Measurements from ENCODE around the gene VSX1. TPM values are rescaled to one million over a fixed set of nuclear protein-coding genes. Genes with fewer than 3 reads are reported as not detected.

Gene VSX1
- total RNA-seq, 4 donors from 2014 or later = not detected

- Histone ChIP-seq H3K9me3 (no peaks in the 10 kb centered on the region), H3K4me1 (peaks cover 0 to 30% (median 7%) of the 10 kb centered on the region in 3 donors), H3K4me3 (peak overlapping the region; percentile 20 to 46), H3K36me3 (no peaks in the 10 kb centered on the region), H3K27ac (peak overlapping the region in 2 of 4 donors; percentile 64), H3K27me3 (peaks cover 64% of the 10 kb centered on the region)
- ATAC-seq = peak; percentile 5
- TF ChIP-seq EP300 (IDR thresholded peaks at IDR 0.05) (no peak), CTCF (IDR thresholded peaks at IDR 0.05) (peak in 3 of 4 experiments; percentile 4 to 43 (median 16))
- 32 to 37% methylated on average over 9 to 12 of the region's 14 CpGs for WGBS, 2 donors (ENCODE audit: low coverage in 1 of 2)
Measured at GRCh38 chr20:25076731-25077609, 5.0 kb downstream of the VSX1 start.

GRCh38 chr20:25076201-25076600, 5.7 kb downstream of the VSX1 start:
- Histone ChIP-seq H3K27me3 (peaks cover 64% of the 10 kb centered on the region), H3K4me3 (no peak overlapping the region), H3K9me3 (no peaks in the 10 kb centered on the region), H3K4me1 (peaks cover 0 to 23% (median 7%) of the 10 kb centered on the region in 3 donors), H3K27ac (no peak overlapping the region), H3K36me3 (no peaks in the 10 kb centered on the region)
- TF ChIP-seq POLR2AphosphoS5 (IDR thresholded peaks at IDR 0.05) = no peak
- TF ChIP-seq POLR2A (IDR thresholded peaks at IDR 0.05) = no peak
- TF ChIP-seq EP300 (IDR thresholded peaks at IDR 0.05) = no peak
- no peak for TF ChIP-seq CTCF (IDR thresholded peaks at IDR 0.05)
- ATAC-seq = no peak
- 50% methylated on average over 2 of the region's 2 CpGs; no CpG with 5 or more reads in 1 of the 2 donors for WGBS, 2 donors (ENCODE audit: low coverage in 1 of 2)

- TF ChIP-seq CTCF (IDR thresholded peaks at IDR 0.05) (no peak), EP300 (IDR thresholded peaks at IDR 0.05) (no peak), POLR2AphosphoS5 (IDR thresholded peaks at IDR 0.05) (no peak), POLR2A (IDR thresholded peaks at IDR 0.05) (no peak)
- Histone ChIP-seq H3K4me3 (no peak overlapping the region), H3K9me3 (no peaks in the 10 kb centered on the region), H3K4me1 (peaks cover 0 to 20% (median 7%) of the 10 kb centered on the region in 3 donors), H3K27ac (no peak overlapping the region), H3K36me3 (no peaks in the 10 kb centered on the region), H3K27me3 (peaks cover 57% of the 10 kb centered on the region)
- no peak for ATAC-seq
- WGBS, 2 donors (ENCODE audit: low coverage in 1 of 2) = 73% methylated on average over 3 of the region's 9 CpGs; no CpG with 5 or more reads in 1 of the 2 donors
Measured at GRCh38 chr20:25073544-25073943, 8.4 kb downstream of the VSX1 start.

- H3K9me3 ChIP-seq = no peaks in the 10 kb centered on the region
- ATAC-seq = no peak
- TF ChIP-seq EP300 (IDR thresholded peaks at IDR 0.05) (no peak), POLR2A (IDR thresholded peaks at IDR 0.05) (no peak), CTCF (IDR thresholded peaks at IDR 0.05) (no peak), POLR2AphosphoS5 (IDR thresholded peaks at IDR 0.05) (no peak)
- no peaks in the 10 kb centered on the region for H3K36me3 ChIP-seq
- no peak overlapping the region for H3K27ac ChIP-seq
- H3K4me3 ChIP-seq = no peak overlapping the region
- H3K27me3 ChIP-seq = peaks cover 49% of the 10 kb centered on the region
- 51 to 58% methylated on average over 7 of the region's 7 CpGs for WGBS, 2 donors (ENCODE audit: low coverage in 1 of 2)
- H3K4me1 ChIP-seq = peaks cover 0 to 9% (median 3%) of the 10 kb centered on the region in 3 donors
Measured at GRCh38 chr20:25072226-25072811, 9.6 kb downstream of the VSX1 start.

Measured in gastroesophageal sphincter (tissue), 4 donors.